ENCODE measurements around the gene PITPNM3.
A peak's percentile ranks its signal among the peaks of the same experiment; 100 is the strongest.

PITPNM3 gene

GRCh38 chr17:6476076-6476809 lies 80.1 kb downstream of the PITPNM3 start:
- DNase-seq, result no peak

GRCh38 chr17:6475411-6475810 lies 80.9 kb downstream of the PITPNM3 start:
- DNase-seq, result no peak

- no peak for DNase-seq
Observed at GRCh38 chr17:6474906-6475305, 81.4 kb downstream of the PITPNM3 start.

- no peak for DNase-seq
Observed at GRCh38 chr17:6474376-6474775, 82.0 kb downstream of the PITPNM3 start.

GRCh38 chr17:6473128-6473767 lies 83.1 kb downstream of the PITPNM3 start:
- DNase-seq, result peak; percentile 59 to 88

- no peak for DNase-seq
Observed at GRCh38 chr17:6472517-6472916, 83.8 kb downstream of the PITPNM3 start.

- DNase-seq, result peak; percentile 3 to 18
Observed at GRCh38 chr17:6471531-6472465, 84.6 kb downstream of the PITPNM3 start.

- DNase-seq, result peak in 1 of 2 donors; percentile 33
Observed at GRCh38 chr17:6470751-6471521, 85.4 kb downstream of the PITPNM3 start.

- DNase-seq, result no peak
Observed at GRCh38 chr17:6470146-6470718, 86.1 kb downstream of the PITPNM3 start.

GRCh38 chr17:6468051-6468790 lies 88.1 kb downstream of the PITPNM3 start:
- no peak for DNase-seq

GRCh38 chr17:6467567-6467966 lies 88.8 kb downstream of the PITPNM3 start:
- DNase-seq, result no peak

- DNase-seq, result no peak
Observed at GRCh38 chr17:6465206-6466003, 91.0 kb downstream of the PITPNM3 start.

- no peak for DNase-seq
Observed at GRCh38 chr17:6464446-6465041, 91.8 kb downstream of the PITPNM3 start.

- DNase-seq, result no peak
Observed at GRCh38 chr17:6463616-6464445, 92.5 kb downstream of the PITPNM3 start.

- DNase-seq, result no peak
Observed at GRCh38 chr17:6462692-6463091, 93.7 kb downstream of the PITPNM3 start.

- no peak for DNase-seq
Observed at GRCh38 chr17:6461792-6462524, 94.4 kb downstream of the PITPNM3 start.

GRCh38 chr17:6461246-6461645 lies 95.1 kb downstream of the PITPNM3 start:
- DNase-seq, result no peak

- DNase-seq, result no peak
Observed at GRCh38 chr17:6460531-6461161, 95.7 kb downstream of the PITPNM3 start.

All from inflammatory macrophage treated with lipopolysaccharide for 1 hour (primary cell).